ENCODE measurements around the gene NRXN3. TPM values are rescaled to one million over a fixed set of nuclear protein-coding genes. Genes with fewer than 3 reads are reported as not detected.

The NRXN3 gene
- total RNA-seq, 2 experiments from 2014 or later, result not detected

DNA sequence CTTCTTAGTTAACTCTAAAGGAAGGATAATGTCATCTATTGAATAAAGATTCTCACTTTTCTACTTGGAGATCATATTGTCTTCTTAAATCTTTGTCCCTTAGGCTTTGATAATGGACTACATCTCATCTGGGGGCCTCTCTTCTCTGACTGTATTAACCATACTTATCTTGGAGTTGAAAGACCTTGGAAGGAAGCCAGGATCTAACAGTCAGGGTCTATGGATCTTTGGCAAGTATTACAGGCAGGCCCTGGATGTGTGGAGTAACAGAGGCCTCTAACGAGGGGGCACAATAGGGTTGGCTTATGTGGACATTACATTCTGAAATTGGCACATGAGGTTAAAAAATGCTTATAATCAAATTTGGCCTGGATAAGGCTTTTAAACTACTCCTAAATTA is 513.8 kb downstream of the NRXN3 start:
- DNase-seq, result no peak
- no peaks in the 10 kb centered on the region for H3K27me3 Mint-ChIP-seq
- no peaks in the 10 kb centered on the region for H3K9me3 Mint-ChIP-seq
- no peak overlapping the region for H3K27ac Mint-ChIP-seq
- ChIA-PET POLR2A (no interaction called here), CTCF (no interaction called here)
- no peaks in the 10 kb centered on the region for H3K36me3 Mint-ChIP-seq (ENCODE audit: low read depth)
- H3K4me1 Mint-ChIP-seq, result no peaks in the 10 kb centered on the region
- no peak overlapping the region for H3K4me3 Mint-ChIP-seq

- H3K4me1 Mint-ChIP-seq, result peaks cover 5% of the 10 kb centered on the region
- POLR2A ChIA-PET, result no interaction called here
- DNase-seq, result no peak
These were observed 518.3 kb downstream of the NRXN3 start for GRCh38 chr14:78688503-78688902.

GRCh38 chr14:78690836-78691235 is 520.7 kb downstream of the NRXN3 start:
- ChIA-PET CTCF (no interaction called here), POLR2A (no interaction called here)
- no peak overlapping the region for H3K4me3 Mint-ChIP-seq
- H3K27ac Mint-ChIP-seq, result no peak overlapping the region
- no peaks in the 10 kb centered on the region for H3K27me3 Mint-ChIP-seq
- peaks cover 5% of the 10 kb centered on the region for H3K4me1 Mint-ChIP-seq
- no peaks in the 10 kb centered on the region for H3K9me3 Mint-ChIP-seq
- no peaks in the 10 kb centered on the region for H3K36me3 Mint-ChIP-seq (ENCODE audit: low read depth)
- no peak for DNase-seq

More at GRCh38 chr14:78688503-78688902, 518.3 kb downstream of the NRXN3 start:
- H3K4me3 Mint-ChIP-seq, result no peak overlapping the region
- CTCF ChIA-PET, result no interaction called here
- no peaks in the 10 kb centered on the region for H3K27me3 Mint-ChIP-seq
- H3K27ac Mint-ChIP-seq, result no peak overlapping the region
- H3K36me3 Mint-ChIP-seq (ENCODE audit: low read depth), result no peaks in the 10 kb centered on the region
- H3K9me3 Mint-ChIP-seq, result no peaks in the 10 kb centered on the region

GRCh38 chr14:78697341-78697740 is 527.2 kb downstream of the NRXN3 start:
- Mint-ChIP-seq H3K4me3 (no peak overlapping the region), H3K27me3 (no peaks in the 10 kb centered on the region), H3K4me1 (no peaks in the 10 kb centered on the region), H3K9me3 (no peaks in the 10 kb centered on the region), H3K27ac (no peak overlapping the region), H3K36me3 (ENCODE audit: low read depth) (no peaks in the 10 kb centered on the region)
- DNase-seq, result no peak
- CTCF ChIA-PET, result no interaction called here
- POLR2A ChIA-PET, result no interaction called here

GRCh38 chr14:78698991-78699390 is 528.8 kb downstream of the NRXN3 start:
- H3K4me1 Mint-ChIP-seq, result no peaks in the 10 kb centered on the region
- DNase-seq, result no peak
- no peaks in the 10 kb centered on the region for H3K36me3 Mint-ChIP-seq (ENCODE audit: low read depth)
- no peak overlapping the region for H3K27ac Mint-ChIP-seq
- POLR2A ChIA-PET, result no interaction called here
- no peaks in the 10 kb centered on the region for H3K9me3 Mint-ChIP-seq
- CTCF ChIA-PET, result no interaction called here
- H3K27me3 Mint-ChIP-seq, result no peaks in the 10 kb centered on the region
- H3K4me3 Mint-ChIP-seq, result no peak overlapping the region

DNA sequence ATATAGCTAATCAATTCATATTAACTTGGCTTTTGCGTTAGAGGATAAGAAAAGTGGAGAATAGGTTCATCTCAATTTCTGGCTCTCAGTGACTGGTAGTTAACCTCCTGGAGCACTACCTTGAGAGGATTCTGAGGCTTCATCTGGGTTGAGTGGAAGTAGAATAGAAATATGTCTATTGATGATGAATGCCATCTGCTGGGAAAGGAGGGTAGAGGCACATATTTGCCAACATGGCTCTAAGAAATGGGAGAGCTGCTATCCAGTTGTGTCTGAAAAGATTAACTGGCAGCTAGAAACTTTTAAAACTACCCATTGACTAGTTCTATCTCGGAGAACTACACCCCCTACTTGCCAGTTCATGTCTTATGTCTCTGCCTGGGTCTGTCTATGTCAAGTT is 530.1 kb downstream of the NRXN3 start:
- H3K4me3 Mint-ChIP-seq, result no peak overlapping the region
- H3K27ac Mint-ChIP-seq, result no peak overlapping the region
- POLR2A ChIA-PET, result no interaction called here
- H3K9me3 Mint-ChIP-seq, result no peaks in the 10 kb centered on the region
- no peaks in the 10 kb centered on the region for H3K4me1 Mint-ChIP-seq
- CTCF ChIA-PET, result interaction anchor here (1.3 kb wide), 1 partner anchor 252 kb away, joined by 3 read pairs; no protein-coding TSS in a partner anchor
- DNase-seq, result no peak
- H3K27me3 Mint-ChIP-seq, result no peaks in the 10 kb centered on the region
- no peaks in the 10 kb centered on the region for H3K36me3 Mint-ChIP-seq (ENCODE audit: low read depth)

DNA sequence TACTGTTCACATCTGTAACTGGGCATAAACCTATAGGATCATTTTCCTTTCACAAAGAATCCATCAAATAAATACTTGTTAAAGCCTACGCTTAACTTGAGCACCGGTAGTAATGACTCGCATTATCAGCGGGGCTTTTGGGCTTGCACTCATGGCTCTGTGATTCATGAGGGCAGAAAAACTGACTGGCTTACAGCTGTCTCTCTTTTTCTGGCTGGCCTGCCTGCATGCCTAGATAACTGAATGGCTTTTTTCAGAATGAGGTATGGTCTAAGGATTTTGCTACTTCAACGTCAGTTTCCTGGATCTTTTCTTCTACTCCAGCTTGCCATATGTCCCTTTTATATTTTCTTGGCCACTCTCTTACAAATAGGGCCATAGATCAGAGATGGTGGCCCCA is 531.1 kb downstream of the NRXN3 start:
- ChIA-PET CTCF (no interaction called here), POLR2A (no interaction called here)
- H3K27ac Mint-ChIP-seq, result no peak overlapping the region
- no peaks in the 10 kb centered on the region for H3K27me3 Mint-ChIP-seq
- DNase-seq, result no peak
- H3K4me1 Mint-ChIP-seq, result no peaks in the 10 kb centered on the region
- H3K9me3 Mint-ChIP-seq, result no peaks in the 10 kb centered on the region
- no peak overlapping the region for H3K4me3 Mint-ChIP-seq
- no peaks in the 10 kb centered on the region for H3K36me3 Mint-ChIP-seq (ENCODE audit: low read depth)

GRCh38 chr14:78704965-78705364 is 534.8 kb downstream of the NRXN3 start:
- CTCF ChIA-PET, result no interaction called here

GRCh38 chr14:78705989-78706388 is 535.8 kb downstream of the NRXN3 start:
- CTCF ChIA-PET, result no interaction called here
- no peak overlapping the region for H3K4me3 Mint-ChIP-seq
- no peaks in the 10 kb centered on the region for H3K4me1 Mint-ChIP-seq
- H3K9me3 Mint-ChIP-seq, result no peaks in the 10 kb centered on the region
- no peaks in the 10 kb centered on the region for H3K36me3 Mint-ChIP-seq (ENCODE audit: low read depth)
- POLR2A ChIA-PET, result no interaction called here
- no peak overlapping the region for H3K27ac Mint-ChIP-seq
- DNase-seq, result no peak
- no peaks in the 10 kb centered on the region for H3K27me3 Mint-ChIP-seq

More at GRCh38 chr14:78704965-78705364, 534.8 kb downstream of the NRXN3 start:
- POLR2A ChIA-PET, result no interaction called here
- Mint-ChIP-seq H3K27ac (no peak overlapping the region), H3K36me3 (ENCODE audit: low read depth) (no peaks in the 10 kb centered on the region), H3K4me3 (no peak overlapping the region), H3K9me3 (no peaks in the 10 kb centered on the region), H3K4me1 (no peaks in the 10 kb centered on the region), H3K27me3 (no peaks in the 10 kb centered on the region)
- no peak for DNase-seq

DNA sequence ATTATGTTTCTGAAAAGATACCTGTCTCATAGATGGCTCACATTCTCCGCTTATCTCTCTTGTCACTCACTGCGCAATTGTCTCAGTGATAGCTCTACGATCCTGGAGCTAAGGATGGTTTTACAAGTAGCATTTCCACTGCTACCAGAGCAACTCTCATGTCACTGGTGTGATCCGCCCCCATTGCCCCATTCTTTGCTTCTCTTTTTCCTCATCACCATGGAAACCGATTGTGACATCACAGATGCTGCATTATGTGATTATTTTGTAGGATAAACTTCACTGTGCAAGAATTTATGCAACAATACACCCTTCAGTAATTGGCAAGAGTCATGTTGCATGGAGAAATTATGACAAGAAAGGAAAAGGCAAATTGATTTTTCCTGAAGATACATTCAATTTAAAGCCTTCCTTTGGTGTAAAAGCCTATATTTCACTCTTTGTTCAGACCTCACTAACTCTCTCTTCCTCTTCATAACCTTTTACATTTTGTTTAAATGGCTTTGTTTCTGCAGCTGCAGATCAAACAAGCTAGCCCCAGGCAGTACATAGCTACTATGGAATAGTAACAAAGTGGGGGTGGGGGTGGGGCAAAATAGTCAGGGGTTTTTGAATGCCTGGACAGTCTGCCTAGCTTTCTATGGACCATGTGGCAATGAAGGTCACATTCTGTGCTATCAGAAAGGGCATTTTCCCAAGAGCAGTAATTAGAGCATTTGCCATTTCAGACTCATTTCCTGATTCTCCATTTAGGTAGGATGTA is 539.8 kb downstream of the NRXN3 start:
- H3K9me3 Mint-ChIP-seq, result no peaks in the 10 kb centered on the region
- H3K4me1 Mint-ChIP-seq, result no peaks in the 10 kb centered on the region
- no peak overlapping the region for H3K27ac Mint-ChIP-seq
- no peak for DNase-seq
- H3K27me3 Mint-ChIP-seq, result no peaks in the 10 kb centered on the region
- H3K4me3 Mint-ChIP-seq, result no peak overlapping the region
- ChIA-PET POLR2A (no interaction called here), CTCF (no interaction called here)
- no peaks in the 10 kb centered on the region for H3K36me3 Mint-ChIP-seq (ENCODE audit: low read depth)

DNA sequence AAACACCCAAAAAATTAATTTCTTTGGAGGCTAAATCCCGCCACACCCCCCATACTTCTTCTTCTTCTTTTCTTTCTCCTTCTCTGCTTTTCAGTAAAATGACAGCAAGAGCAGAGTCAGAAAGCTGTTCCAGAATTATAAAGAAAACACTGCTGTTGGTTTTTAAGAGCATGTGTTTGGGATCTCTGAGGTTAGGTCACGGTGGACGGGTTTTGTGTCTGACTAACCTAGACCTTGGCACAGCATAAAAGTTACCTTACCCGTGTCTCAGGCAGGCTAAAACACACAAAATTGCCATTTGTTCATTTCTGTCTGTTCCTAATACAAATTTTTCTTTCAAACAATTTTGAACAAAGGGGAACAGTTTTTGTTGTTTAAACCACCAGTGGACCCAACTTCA is 540.8 kb downstream of the NRXN3 start:
- ChIA-PET CTCF (no interaction called here), POLR2A (no interaction called here)
- no peaks in the 10 kb centered on the region for H3K9me3 Mint-ChIP-seq
- H3K27ac Mint-ChIP-seq, result no peak overlapping the region
- no peak overlapping the region for H3K4me3 Mint-ChIP-seq
- H3K4me1 Mint-ChIP-seq, result no peaks in the 10 kb centered on the region
- DNase-seq, result no peak
- no peaks in the 10 kb centered on the region for H3K36me3 Mint-ChIP-seq (ENCODE audit: low read depth)
- no peaks in the 10 kb centered on the region for H3K27me3 Mint-ChIP-seq

- Mint-ChIP-seq H3K36me3 (ENCODE audit: low read depth) (no peaks in the 10 kb centered on the region), H3K4me1 (no peaks in the 10 kb centered on the region), H3K27me3 (no peaks in the 10 kb centered on the region), H3K27ac (no peak overlapping the region), H3K9me3 (no peaks in the 10 kb centered on the region), H3K4me3 (no peak overlapping the region)
- no peak for DNase-seq
- ChIA-PET CTCF (no interaction called here), POLR2A (no interaction called here)
These were observed 543.5 kb downstream of the NRXN3 start for GRCh38 chr14:78713716-78714115.

DNA sequence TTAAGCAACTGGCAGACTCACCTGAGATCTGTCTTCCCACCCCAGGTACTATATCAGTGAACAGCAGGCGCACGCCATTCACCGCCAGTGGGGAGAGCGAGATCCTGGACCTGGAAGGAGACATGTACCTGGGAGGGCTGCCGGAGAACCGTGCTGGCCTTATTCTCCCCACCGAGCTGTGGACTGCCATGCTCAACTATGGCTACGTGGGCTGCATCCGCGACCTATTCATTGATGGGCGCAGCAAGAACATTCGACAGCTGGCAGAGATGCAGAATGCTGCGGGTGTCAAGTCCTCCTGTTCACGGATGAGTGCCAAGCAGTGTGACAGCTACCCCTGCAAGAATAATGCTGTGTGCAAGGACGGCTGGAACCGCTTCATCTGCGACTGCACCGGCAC is 544.5 kb downstream of the NRXN3 start:
- H3K27ac Mint-ChIP-seq, result no peak overlapping the region
- DNase-seq, result no peak
- no peaks in the 10 kb centered on the region for H3K9me3 Mint-ChIP-seq
- CTCF ChIA-PET, result no interaction called here
- no peaks in the 10 kb centered on the region for H3K27me3 Mint-ChIP-seq
- H3K36me3 Mint-ChIP-seq (ENCODE audit: low read depth), result no peaks in the 10 kb centered on the region
- no peak overlapping the region for H3K4me3 Mint-ChIP-seq
- H3K4me1 Mint-ChIP-seq, result no peaks in the 10 kb centered on the region
- POLR2A ChIA-PET, result no interaction called here

DNA sequence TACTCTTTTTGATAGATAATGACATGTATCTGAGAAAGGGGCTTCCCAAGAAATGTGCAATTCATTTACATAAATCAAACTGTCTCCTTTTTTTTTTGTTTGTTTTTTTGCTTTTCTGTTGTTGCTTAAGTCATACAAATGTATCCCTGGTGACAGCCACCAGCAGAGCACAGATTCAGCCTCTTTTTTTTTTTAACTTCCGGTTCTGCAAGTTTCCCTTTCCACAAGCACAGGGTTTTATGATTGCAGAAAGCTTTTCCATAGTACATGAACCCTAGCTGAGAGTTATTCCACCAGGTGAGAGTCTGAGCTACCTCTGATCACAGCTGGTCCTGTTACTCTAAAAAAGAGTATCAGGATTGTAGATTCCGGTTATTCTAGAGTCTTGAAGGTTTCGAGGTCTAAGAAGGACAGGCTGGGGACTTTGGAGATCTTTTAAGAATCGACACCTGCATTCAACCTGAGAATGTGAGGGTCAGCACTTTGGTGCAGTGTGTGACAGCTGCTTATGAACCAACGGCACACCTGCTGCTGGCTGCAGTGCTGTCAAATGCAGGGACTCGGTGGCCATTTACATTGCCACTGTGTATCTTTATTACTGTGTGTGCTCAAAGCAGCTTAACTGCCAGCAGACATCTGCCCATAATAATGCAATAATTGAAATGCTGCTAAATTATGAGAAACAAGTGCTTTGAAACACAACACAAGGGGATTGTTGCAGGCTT is 551.7 kb downstream of the NRXN3 start:
- Mint-ChIP-seq H3K9me3 (no peaks in the 10 kb centered on the region), H3K27ac (no peak overlapping the region), H3K4me3 (no peak overlapping the region), H3K4me1 (no peaks in the 10 kb centered on the region), H3K36me3 (ENCODE audit: low read depth) (no peaks in the 10 kb centered on the region), H3K27me3 (no peaks in the 10 kb centered on the region)
- ChIA-PET POLR2A (no interaction called here), CTCF (no interaction called here)
- DNase-seq, result no peak
